ENCODE measurements around the gene TEN1.

TEN1 gene

GRCh38 chr17:76007131-76007849 is 28.2 kb downstream of the TEN1 start:
- DNase-seq (ENCODE audit: low spot score): no peak

GRCh38 chr17:76007850-76008165 is 28.8 kb downstream of the TEN1 start:
- no peak for DNase-seq (ENCODE audit: low spot score)

GRCh38 chr17:76008208-76008607 is 29.2 kb downstream of the TEN1 start:
- no peak for DNase-seq (ENCODE audit: low spot score)

- DNase-seq (ENCODE audit: low spot score): no peak
Observed at GRCh38 chr17:76008630-76009425, 29.8 kb downstream of the TEN1 start.

GRCh38 chr17:76009447-76009846 is 30.4 kb downstream of the TEN1 start:
- no peak for DNase-seq (ENCODE audit: low spot score)

GRCh38 chr17:76009969-76010661 is 31.1 kb downstream of the TEN1 start:
- DNase-seq (ENCODE audit: low spot score): no peak

- no peak for DNase-seq (ENCODE audit: low spot score)
Observed at GRCh38 chr17:76011951-76012350, 32.9 kb downstream of the TEN1 start.

- DNase-seq (ENCODE audit: low spot score): no peak
Observed at GRCh38 chr17:76013377-76013932, 34.4 kb downstream of the TEN1 start.

- peak; percentile 70 for DNase-seq (ENCODE audit: low spot score)
Observed at GRCh38 chr17:76014100-76014924, 35.3 kb downstream of the TEN1 start.

GRCh38 chr17:76014925-76015261 is 35.9 kb downstream of the TEN1 start:
- peak; percentile 26 for DNase-seq (ENCODE audit: low spot score)

GRCh38 chr17:76017481-76018339 is 38.7 kb downstream of the TEN1 start:
- no peak for DNase-seq (ENCODE audit: low spot score)

GRCh38 chr17:76018340-76018680 is 39.3 kb downstream of the TEN1 start:
- no peak for DNase-seq (ENCODE audit: low spot score)

- no peak for DNase-seq (ENCODE audit: low spot score)
Observed at GRCh38 chr17:76018801-76019200, 39.8 kb downstream of the TEN1 start.

GRCh38 chr17:76019833-76020467 is 40.9 kb downstream of the TEN1 start:
- no peak for DNase-seq (ENCODE audit: low spot score)

GRCh38 chr17:76022285-76022684 is 43.2 kb downstream of the TEN1 start:
- DNase-seq (ENCODE audit: low spot score): no peak

- DNase-seq (ENCODE audit: low spot score): no peak
Observed at GRCh38 chr17:76022973-76023899, 44.2 kb downstream of the TEN1 start.

GRCh38 chr17:76023900-76024237 is 44.8 kb downstream of the TEN1 start:
- DNase-seq (ENCODE audit: low spot score): no peak

- no peak for DNase-seq (ENCODE audit: low spot score)
Observed at GRCh38 chr17:76024353-76024752, 45.3 kb downstream of the TEN1 start.

- DNase-seq (ENCODE audit: low spot score): no peak
Observed at GRCh38 chr17:76025294-76025693, 46.3 kb downstream of the TEN1 start.

- DNase-seq (ENCODE audit: low spot score): no peak
Observed at GRCh38 chr17:76026714-76027158, 47.7 kb downstream of the TEN1 start.
